ENCODE data around the gene SRD5A3. TPM values are rescaled to one million over a fixed set of nuclear protein-coding genes. Genes with fewer than 3 reads are reported as not detected.
"Not testable (repeated sequence)": the region's sequence is repeated elsewhere in the genome, so short reads cannot be mapped to it uniquely, and the experiment has no call there.

SRD5A3 gene
- total and polyA plus RNA-seq, 4 experiments from 2014 or later: 2.9 to 26.2 (median 6.7) TPM

DNA sequence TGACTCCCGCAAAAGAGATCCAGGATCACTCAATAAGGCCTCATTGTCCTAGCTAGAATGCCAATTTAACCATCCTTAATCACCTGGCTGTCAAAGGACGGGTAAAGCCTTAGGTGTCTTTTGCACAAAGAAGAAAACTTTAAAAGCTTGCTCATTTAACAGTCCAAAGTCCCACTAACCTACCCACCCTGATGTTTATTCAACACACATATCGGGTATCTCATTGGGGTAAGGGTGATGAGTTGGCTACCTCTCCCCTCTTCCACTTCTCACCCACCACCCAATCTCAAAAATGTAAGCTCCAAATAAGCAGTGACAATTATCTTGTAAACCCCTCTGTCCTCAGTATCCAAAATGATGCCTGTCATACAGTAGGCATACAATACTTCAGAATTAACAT, 988 bp upstream of the SRD5A3 start:
- Mint-ChIP-seq H3K4me3 (no peak overlapping the region), H3K27ac (peak overlapping the region in 3 of 7 donors; percentile 13 to 75 (median 28)), H3K27me3 (no peaks in the 10 kb centered on the region), H3K9me3 (no peaks in the 10 kb centered on the region), H3K36me3 (no peaks in the 10 kb centered on the region), H3K4me1 (peaks cover 10 to 19% (median 14%) of the 10 kb centered on the region in 4 donors)
- no peak for DNase-seq
- H3K27me3 ChIP-seq (ENCODE audit: insufficient read depth, low read length): no peaks in the 10 kb centered on the region
- H3K4me1 ChIP-seq (ENCODE audit: insufficient read depth, low read length): peaks cover 20% of the 10 kb centered on the region
- ChIA-PET CTCF (ENCODE audit: partially characterized antibody) (interaction anchor here (0.6 to 3.6 kb wide), 35 partner anchors 8 to 604 kb away, joined by 3 to 43 read pairs (median 7); partner anchors contain the start of genes CEP135, CLOCK, EXOC1 and TMEM165), POLR2A (ENCODE audit: partially characterized antibody) (interaction anchor here (0.6 to 2.3 kb wide), 4 partner anchors 51 to 506 kb away, joined by 3 to 12 read pairs (median 7); partner anchors contain the start of gene TMEM165)
- no peaks in the 10 kb centered on the region for H3K9me3 ChIP-seq (ENCODE audit: control insufficient read depth in 1 of 2, low read length in 2 of 2)
- H3K4me3 ChIP-seq (ENCODE audit: low read length in 2 of 2): no peak overlapping the region
- no peak overlapping the region for H3K27ac ChIP-seq (ENCODE audit: low read depth, low read length)
- H3K36me3 ChIP-seq (ENCODE audit: insufficient read depth, low read length): no peaks in the 10 kb centered on the region
- intact Hi-C loops (cut with micrococcal nuclease): loop anchor here (5.0 kb wide), 1 partner anchor 507 kb away; the partner anchor contains the start of gene EXOC1

DNA sequence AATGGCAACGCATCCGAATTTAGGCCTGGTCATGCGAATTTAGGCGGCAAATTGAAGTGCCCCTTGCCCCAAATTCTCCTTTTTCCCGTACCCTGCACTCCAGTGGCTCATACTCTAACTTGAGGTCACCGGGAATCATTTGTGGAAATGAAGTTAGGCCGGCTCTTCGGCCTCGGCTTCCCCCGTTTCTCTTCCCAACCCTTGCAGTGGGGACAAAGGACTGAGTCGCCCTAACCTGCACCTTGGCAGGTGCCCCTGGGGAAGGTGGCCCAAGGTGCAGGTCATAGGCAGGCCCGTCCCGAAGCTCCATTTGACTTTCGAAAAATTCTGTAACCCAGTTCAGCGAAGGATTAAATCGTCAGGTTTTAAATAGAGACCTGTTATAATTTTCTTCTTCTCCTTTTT, 811 bp downstream of the SRD5A3 start:
- H3K27ac ChIP-seq (ENCODE audit: low read depth, low read length): peak overlapping the region; percentile 57
- H3K27me3 ChIP-seq (ENCODE audit: insufficient read depth, low read length): no peaks in the 10 kb centered on the region
- DNase-seq: no peak
- Mint-ChIP-seq H3K36me3 (no peaks in the 10 kb centered on the region), H3K27ac (peak overlapping the region; percentile 45 to 90 (median 82)), H3K27me3 (no peaks in the 10 kb centered on the region), H3K9me3 (no peaks in the 10 kb centered on the region), H3K4me3 (peak overlapping the region; percentile 76 to 87 (median 82)), H3K4me1 (peaks cover 10 to 19% (median 14%) of the 10 kb centered on the region in 4 donors)
- POLR2A ChIA-PET (ENCODE audit: partially characterized antibody): interaction anchor here (1.3 to 2.3 kb wide), 3 partner anchors 9 to 199 kb away, joined by 3 to 12 read pairs (median 4); no protein-coding TSS in a partner anchor
- H3K9me3 ChIP-seq (ENCODE audit: control insufficient read depth in 1 of 2, low read length in 2 of 2): no peaks in the 10 kb centered on the region
- H3K4me1 ChIP-seq (ENCODE audit: insufficient read depth, low read length): peaks cover 20% of the 10 kb centered on the region
- no peaks in the 10 kb centered on the region for H3K36me3 ChIP-seq (ENCODE audit: insufficient read depth, low read length)
- CTCF ChIA-PET (ENCODE audit: partially characterized antibody): interaction anchor here (0.6 to 3.6 kb wide), 20 partner anchors 9 to 220 kb away, joined by 3 to 43 read pairs (median 6); partner anchors contain the start of gene TMEM165
- peak overlapping the region in 1 of 2 donors; percentile 74 for H3K4me3 ChIP-seq (ENCODE audit: low read length in 2 of 2)
- intact Hi-C loops (cut with micrococcal nuclease): loop anchor here (1.0 to 5.0 kb wide), 6 partner anchors 48 to 520 kb away; partner anchors contain the start of genes CLOCK, EXOC1 and TMEM165

DNA sequence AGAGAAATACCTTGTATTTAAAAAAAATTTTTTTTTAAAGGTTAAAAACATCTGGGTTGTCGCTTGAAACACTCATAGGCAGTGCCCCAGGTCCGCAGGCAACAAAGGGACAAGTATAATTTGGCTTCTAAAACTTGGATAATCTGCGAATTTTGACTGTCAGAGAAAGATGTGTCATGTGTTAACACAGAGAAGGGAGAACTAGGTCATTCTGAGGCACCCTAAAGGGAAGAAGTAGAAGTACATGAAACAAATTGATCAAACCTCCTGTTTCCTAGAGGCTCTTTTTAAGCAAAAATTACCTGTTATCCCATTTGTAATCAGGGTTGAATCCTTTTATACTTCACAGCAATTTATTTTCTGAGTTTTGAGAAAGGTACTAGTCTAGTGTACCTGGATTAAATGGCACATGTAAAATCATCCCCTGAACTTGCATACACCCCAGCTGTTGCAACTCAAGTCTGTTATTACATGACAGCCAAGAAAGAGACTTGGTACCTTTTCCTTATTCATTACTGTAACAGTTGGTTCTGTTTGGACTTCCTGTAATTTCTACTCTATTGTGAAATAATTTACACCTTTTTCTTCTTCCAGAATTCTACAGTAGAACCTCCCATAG, 1.7 kb downstream of the SRD5A3 start:
- ChIA-PET CTCF (ENCODE audit: partially characterized antibody) (interaction anchor here (0.9 to 3.6 kb wide), 13 partner anchors 13 to 219 kb away, joined by 3 to 43 read pairs (median 5); partner anchors contain the start of gene TMEM165), POLR2A (ENCODE audit: partially characterized antibody) (no interaction called here)
- Mint-ChIP-seq H3K4me1 (peaks cover 10 to 19% (median 14%) of the 10 kb centered on the region in 4 donors), H3K36me3 (peaks cover 0 to 3% of the 10 kb centered on the region in 2 donors), H3K27me3 (no peaks in the 10 kb centered on the region), H3K4me3 (peak overlapping the region in 7 of 8 donors; percentile 66 to 87 (median 82)), H3K27ac (peak overlapping the region in 6 of 7 donors; percentile 41 to 90 (median 75)), H3K9me3 (no peaks in the 10 kb centered on the region)
- H3K4me1 ChIP-seq (ENCODE audit: insufficient read depth, low read length): peaks cover 20% of the 10 kb centered on the region
- no peak overlapping the region for H3K4me3 ChIP-seq (ENCODE audit: low read length in 2 of 2)
- intact Hi-C loops (cut with micrococcal nuclease): loop anchor here (5.0 kb wide), 1 partner anchor 505 kb away; the partner anchor contains the start of gene EXOC1
- H3K36me3 ChIP-seq (ENCODE audit: insufficient read depth, low read length): no peaks in the 10 kb centered on the region
- H3K27me3 ChIP-seq (ENCODE audit: insufficient read depth, low read length): no peaks in the 10 kb centered on the region
- H3K27ac ChIP-seq (ENCODE audit: low read depth, low read length): no peak overlapping the region
- DNase-seq: no peak
- no peaks in the 10 kb centered on the region for H3K9me3 ChIP-seq (ENCODE audit: control insufficient read depth in 1 of 2, low read length in 2 of 2)

DNA sequence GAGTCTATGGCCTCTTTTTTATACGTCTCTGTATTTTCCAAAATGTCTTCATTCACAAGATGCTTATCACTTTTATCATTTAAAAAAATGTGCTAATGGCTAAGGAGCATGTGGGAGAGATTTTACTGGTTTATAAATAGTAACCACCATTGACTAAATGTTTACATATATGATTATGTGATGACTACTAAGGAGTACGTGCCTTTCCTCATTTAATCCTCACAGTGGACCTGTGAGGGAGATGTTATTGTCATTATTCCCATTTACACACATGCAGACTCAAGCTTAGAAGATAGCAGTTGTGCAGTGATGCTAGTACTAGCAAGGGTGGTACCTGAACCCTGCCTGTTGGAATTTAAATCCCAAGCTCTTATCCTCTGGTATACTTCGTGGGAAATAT, 2.4 kb downstream of the SRD5A3 start:
- Histone ChIP-seq H3K36me3 (ENCODE audit: insufficient read depth, low read length) (no peaks in the 10 kb centered on the region), H3K27me3 (ENCODE audit: insufficient read depth, low read length) (no peaks in the 10 kb centered on the region), H3K9me3 (ENCODE audit: control insufficient read depth in 1 of 2, low read length in 2 of 2) (no peaks in the 10 kb centered on the region), H3K4me1 (ENCODE audit: insufficient read depth, low read length) (peaks cover 20% of the 10 kb centered on the region), H3K27ac (ENCODE audit: low read depth, low read length) (no peak overlapping the region), H3K4me3 (ENCODE audit: low read length in 2 of 2) (no peak overlapping the region)
- no peaks in the 10 kb centered on the region for H3K9me3 Mint-ChIP-seq
- ChIA-PET CTCF (ENCODE audit: partially characterized antibody) (interaction anchor here (2.0 kb wide), 1 partner anchor 36 kb away, joined by 5 read pairs; no protein-coding TSS in a partner anchor), POLR2A (ENCODE audit: partially characterized antibody) (no interaction called here)
- intact Hi-C loops (cut with micrococcal nuclease): loop anchor here (5.0 kb wide), 1 partner anchor 504 kb away; the partner anchor contains the start of gene EXOC1
- peaks cover under 1 to 9% of the 10 kb centered on the region in 2 donors for H3K36me3 Mint-ChIP-seq
- H3K27ac Mint-ChIP-seq: no peak overlapping the region
- no peak overlapping the region for H3K4me3 Mint-ChIP-seq
- no peaks in the 10 kb centered on the region for H3K27me3 Mint-ChIP-seq
- peaks cover 10 to 19% (median 14%) of the 10 kb centered on the region in 4 donors for H3K4me1 Mint-ChIP-seq
- no peak for DNase-seq

DNA sequence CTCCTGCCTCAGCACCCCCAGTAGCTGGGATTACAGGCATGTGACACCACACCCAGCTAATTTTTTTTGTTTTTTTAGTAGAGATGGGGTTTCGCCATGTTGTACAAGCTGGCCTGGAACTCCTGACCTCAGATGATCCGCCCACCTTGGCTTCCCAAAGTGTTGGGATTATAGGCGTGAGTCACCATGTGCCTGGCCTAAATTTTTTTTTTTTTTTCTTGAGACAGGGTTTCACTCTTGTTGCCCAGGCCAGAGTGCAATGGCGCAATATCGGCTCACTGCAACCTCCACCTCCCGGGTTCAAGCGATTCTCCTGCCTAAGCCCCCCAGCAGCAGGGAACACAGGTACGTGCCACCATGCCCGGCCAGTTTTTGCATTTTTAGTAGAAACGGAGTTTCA, 4.8 kb downstream of the SRD5A3 start:
- CTCF ChIA-PET (ENCODE audit: partially characterized antibody): interaction anchor here (1.6 kb wide), 1 partner anchor 204 kb away, joined by 6 read pairs; no protein-coding TSS in a partner anchor
- H3K27ac ChIP-seq (ENCODE audit: low read depth, low read length): not testable (repeated sequence)

DNA sequence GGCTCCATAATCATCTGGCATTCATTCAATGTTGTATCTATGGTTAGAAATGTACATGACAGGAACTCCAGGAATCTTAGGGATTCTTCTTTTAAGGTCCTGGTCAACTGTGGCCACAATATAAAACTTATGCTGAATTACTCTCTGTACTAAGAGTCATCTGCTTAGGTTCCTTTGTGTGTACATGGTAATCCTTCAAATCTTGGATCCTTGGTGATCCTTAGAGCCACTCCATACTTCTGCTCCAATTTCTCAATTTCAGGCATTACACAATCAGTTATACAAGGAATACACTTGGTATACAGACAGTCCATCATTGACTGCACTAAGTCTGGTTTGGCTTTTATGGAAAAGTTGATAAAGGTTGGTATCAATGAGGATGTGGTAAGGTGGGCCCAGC, 5.8 kb downstream of the SRD5A3 start:
- Mint-ChIP-seq H3K27me3 (no peaks in the 10 kb centered on the region), H3K9me3 (no peaks in the 10 kb centered on the region), H3K4me1 (peaks cover 7 to 14% (median 9%) of the 10 kb centered on the region in 4 donors), H3K27ac (no peak overlapping the region), H3K36me3 (peaks cover 3 to 18% of the 10 kb centered on the region in 2 donors), H3K4me3 (no peak overlapping the region)
- no peak for DNase-seq
- Histone ChIP-seq H3K36me3 (ENCODE audit: insufficient read depth, low read length) (no peaks in the 10 kb centered on the region), H3K9me3 (ENCODE audit: control insufficient read depth in 1 of 2, low read length in 2 of 2) (no peaks in the 10 kb centered on the region), H3K4me1 (ENCODE audit: insufficient read depth, low read length) (peaks cover 13% of the 10 kb centered on the region), H3K27ac (ENCODE audit: low read depth, low read length) (no peak overlapping the region), H3K27me3 (ENCODE audit: insufficient read depth, low read length) (no peaks in the 10 kb centered on the region), H3K4me3 (ENCODE audit: low read length in 2 of 2) (no peak overlapping the region)
- intact Hi-C loops (cut with micrococcal nuclease): no loop called here
- POLR2A ChIA-PET (ENCODE audit: partially characterized antibody): no interaction called here
- CTCF ChIA-PET (ENCODE audit: partially characterized antibody): no interaction called here

More for the DNA sequence above, 4.8 kb downstream of the SRD5A3 start:
- H3K4me3 Mint-ChIP-seq; POLR2A ChIA-PET (ENCODE audit: partially characterized antibody); intact Hi-C loops (cut with micrococcal nuclease); H3K27ac Mint-ChIP-seq; H3K4me3 ChIP-seq (ENCODE audit: low read length in 2 of 2); DNase-seq; H3K9me3 ChIP-seq (ENCODE audit: control insufficient read depth in 1 of 2, low read length in 2 of 2); H3K36me3 ChIP-seq (ENCODE audit: insufficient read depth, low read length); H3K27me3 Mint-ChIP-seq; H3K9me3 Mint-ChIP-seq; H3K27me3 ChIP-seq (ENCODE audit: insufficient read depth, low read length): not testable (repeated sequence)
- Mint-ChIP-seq H3K4me1 (peaks cover 7 to 16% (median 10%) of the 10 kb centered on the region in 4 donors), H3K36me3 (peaks cover 3 to 18% of the 10 kb centered on the region in 2 donors)
- H3K4me1 ChIP-seq (ENCODE audit: insufficient read depth, low read length): peaks cover 16% of the 10 kb centered on the region

DNA sequence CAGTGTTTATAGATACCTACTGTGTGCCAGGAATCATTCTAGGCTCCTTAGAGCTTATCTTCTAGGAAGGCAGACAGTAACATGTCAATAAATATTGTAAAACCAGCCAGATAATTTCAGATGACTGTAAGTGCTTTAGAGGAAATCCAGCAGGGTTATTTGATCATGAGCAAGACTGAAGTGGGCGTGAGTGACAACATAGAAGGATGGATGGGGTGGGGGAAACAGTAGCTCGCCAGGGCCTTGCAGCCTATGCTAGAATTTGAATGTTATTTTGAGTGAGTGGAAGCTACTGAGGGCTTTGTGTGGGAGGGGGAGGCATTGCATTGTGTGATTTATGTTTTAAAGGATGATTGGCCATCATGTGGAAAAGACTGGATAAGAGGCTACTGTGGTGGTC, 6.7 kb downstream of the SRD5A3 start:
- no peak overlapping the region for H3K27ac Mint-ChIP-seq
- ChIA-PET POLR2A (ENCODE audit: partially characterized antibody) (no interaction called here), CTCF (ENCODE audit: partially characterized antibody) (interaction anchor here (1.5 kb wide), 2 partner anchors 9 to 41 kb away, joined by 3 to 4 read pairs; no protein-coding TSS in a partner anchor)
- no peak overlapping the region for H3K4me3 ChIP-seq (ENCODE audit: low read length in 2 of 2)
- no peak overlapping the region for H3K4me3 Mint-ChIP-seq
- DNase-seq: no peak
- H3K27me3 Mint-ChIP-seq: no peaks in the 10 kb centered on the region
- H3K27me3 ChIP-seq (ENCODE audit: insufficient read depth, low read length): no peaks in the 10 kb centered on the region
- H3K36me3 Mint-ChIP-seq: peaks cover 3 to 18% of the 10 kb centered on the region in 2 donors
- H3K9me3 ChIP-seq (ENCODE audit: control insufficient read depth in 1 of 2, low read length in 2 of 2): no peaks in the 10 kb centered on the region
- intact Hi-C loops (cut with micrococcal nuclease): no loop called here
- no peaks in the 10 kb centered on the region for H3K9me3 Mint-ChIP-seq
- no peaks in the 10 kb centered on the region for H3K36me3 ChIP-seq (ENCODE audit: insufficient read depth, low read length)
- H3K4me1 ChIP-seq (ENCODE audit: insufficient read depth, low read length): peaks cover 4% of the 10 kb centered on the region
- peaks cover 0 to 5% (median under 1%) of the 10 kb centered on the region in 4 donors for H3K4me1 Mint-ChIP-seq
- no peak overlapping the region for H3K27ac ChIP-seq (ENCODE audit: low read depth, low read length)

Data from CD4-positive, alpha-beta memory T cell (primary cell).